Parathyroid adenoma (tissue), 2 donors: ENCODE measurements around the gene MAP2K1.
"Not testable (repeated sequence)": the region's sequence is repeated elsewhere in the genome, so short reads cannot be mapped to it uniquely, and the experiment has no call there.

Experiments
- H2AFZ ChIP-seq: fragments of 300-600 bp; sonication (generic); one replicate; pipeline ENCODE4 v1.7.0; 2017; ENCODE audit warnings: antibody characterized with exemption, mild to moderate bottlenecking
- H3K27ac ChIP-seq: fragments of 300-600 bp; sonication (generic); one replicate; pipeline ENCODE4 v1.7.0; 2017
- H3K27me3 ChIP-seq: fragments of 300-600 bp; sonication (generic); one replicate; pipeline ENCODE4 v1.7.0; 2017; ENCODE audit warnings: low read length; ENCODE audit not compliant: control insufficient read depth, insufficient read depth
- H3K36me3 ChIP-seq: fragments of 300-600 bp; sonication (generic); one replicate; pipeline ENCODE4 v1.7.0; 2017; ENCODE audit warnings: low read length; ENCODE audit not compliant: control insufficient read depth, insufficient read depth
- H3K4me1 ChIP-seq: fragments of 300-600 bp; sonication (generic); one replicate; pipeline ENCODE4 v1.7.0; 2017; ENCODE audit warnings: control low read depth
- H3K4me2 ChIP-seq: fragments of 300-600 bp; sonication (generic); one replicate; pipeline ENCODE4 v1.7.0; 2017; ENCODE audit warnings: low read length
- H3K4me3 ChIP-seq: fragments of 300-600 bp; sonication (generic); one replicate; pipeline ENCODE4 v1.7.0; 2017; ENCODE audit warnings: low read depth, low read length
- H3K79me2 ChIP-seq: fragments of 300-600 bp; sonication (generic); one replicate; pipeline ENCODE4 v1.7.0; 2017; ENCODE audit warnings: control low read depth
- H3K9ac ChIP-seq: fragments of 300-600 bp; sonication (generic); one replicate; pipeline ENCODE4 v1.7.0; 2017; ENCODE audit warnings: mild to moderate bottlenecking
- H3K9me3 ChIP-seq: fragments of 300-600 bp; sonication (generic); one replicate; pipeline ENCODE4 v1.7.0; 2017; ENCODE audit warnings: low read length; ENCODE audit not compliant: control insufficient read depth
- TF ChIP-seq, protein P1 (sequence below): fragments of 300-600 bp; sonication (generic); IDR thresholded peaks from one replicate; pipeline ENCODE4 v1.7.0; 2017; ENCODE audit warnings: antibody characterized with exemption, mild to moderate bottlenecking
- donor health status: primary hyperparathyroidism.

MAP2K1 gene

GRCh38 chr15:66378814-66379430 lies 7.8 kb upstream of the MAP2K1 start:
- Histone ChIP-seq H2AFZ (no peak overlapping the region), H3K4me1 (no peaks in the 10 kb centered on the region), H3K79me2 (no peaks in the 10 kb centered on the region), H3K27me3 (no peaks in the 10 kb centered on the region), H3K4me3 (no peak overlapping the region), H3K9me3 (no peaks in the 10 kb centered on the region), H3K27ac (no peak overlapping the region), H3K9ac (no peak overlapping the region), H3K4me2 (no peak overlapping the region), H3K36me3 (no peaks in the 10 kb centered on the region)
- TF ChIP-seq, protein P1, sequence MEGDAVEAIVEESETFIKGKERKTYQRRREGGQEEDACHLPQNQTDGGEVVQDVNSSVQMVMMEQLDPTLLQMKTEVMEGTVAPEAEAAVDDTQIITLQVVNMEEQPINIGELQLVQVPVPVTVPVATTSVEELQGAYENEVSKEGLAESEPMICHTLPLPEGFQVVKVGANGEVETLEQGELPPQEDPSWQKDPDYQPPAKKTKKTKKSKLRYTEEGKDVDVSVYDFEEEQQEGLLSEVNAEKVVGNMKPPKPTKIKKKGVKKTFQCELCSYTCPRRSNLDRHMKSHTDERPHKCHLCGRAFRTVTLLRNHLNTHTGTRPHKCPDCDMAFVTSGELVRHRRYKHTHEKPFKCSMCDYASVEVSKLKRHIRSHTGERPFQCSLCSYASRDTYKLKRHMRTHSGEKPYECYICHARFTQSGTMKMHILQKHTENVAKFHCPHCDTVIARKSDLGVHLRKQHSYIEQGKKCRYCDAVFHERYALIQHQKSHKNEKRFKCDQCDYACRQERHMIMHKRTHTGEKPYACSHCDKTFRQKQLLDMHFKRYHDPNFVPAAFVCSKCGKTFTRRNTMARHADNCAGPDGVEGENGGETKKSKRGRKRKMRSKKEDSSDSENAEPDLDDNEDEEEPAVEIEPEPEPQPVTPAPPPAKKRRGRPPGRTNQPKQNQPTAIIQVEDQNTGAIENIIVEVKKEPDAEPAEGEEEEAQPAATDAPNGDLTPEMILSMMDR, result no peak

GRCh38 chr15:66381376-66381775 lies 5.3 kb upstream of the MAP2K1 start:
- H2AFZ ChIP-seq, H3K79me2 ChIP-seq, H3K4me1 ChIP-seq, H3K27ac ChIP-seq, H3K9me3 ChIP-seq, H3K36me3 ChIP-seq, H3K27me3 ChIP-seq, H3K4me2 ChIP-seq, H3K9ac ChIP-seq, H3K4me3 ChIP-seq: not testable (repeated sequence)

DNA sequence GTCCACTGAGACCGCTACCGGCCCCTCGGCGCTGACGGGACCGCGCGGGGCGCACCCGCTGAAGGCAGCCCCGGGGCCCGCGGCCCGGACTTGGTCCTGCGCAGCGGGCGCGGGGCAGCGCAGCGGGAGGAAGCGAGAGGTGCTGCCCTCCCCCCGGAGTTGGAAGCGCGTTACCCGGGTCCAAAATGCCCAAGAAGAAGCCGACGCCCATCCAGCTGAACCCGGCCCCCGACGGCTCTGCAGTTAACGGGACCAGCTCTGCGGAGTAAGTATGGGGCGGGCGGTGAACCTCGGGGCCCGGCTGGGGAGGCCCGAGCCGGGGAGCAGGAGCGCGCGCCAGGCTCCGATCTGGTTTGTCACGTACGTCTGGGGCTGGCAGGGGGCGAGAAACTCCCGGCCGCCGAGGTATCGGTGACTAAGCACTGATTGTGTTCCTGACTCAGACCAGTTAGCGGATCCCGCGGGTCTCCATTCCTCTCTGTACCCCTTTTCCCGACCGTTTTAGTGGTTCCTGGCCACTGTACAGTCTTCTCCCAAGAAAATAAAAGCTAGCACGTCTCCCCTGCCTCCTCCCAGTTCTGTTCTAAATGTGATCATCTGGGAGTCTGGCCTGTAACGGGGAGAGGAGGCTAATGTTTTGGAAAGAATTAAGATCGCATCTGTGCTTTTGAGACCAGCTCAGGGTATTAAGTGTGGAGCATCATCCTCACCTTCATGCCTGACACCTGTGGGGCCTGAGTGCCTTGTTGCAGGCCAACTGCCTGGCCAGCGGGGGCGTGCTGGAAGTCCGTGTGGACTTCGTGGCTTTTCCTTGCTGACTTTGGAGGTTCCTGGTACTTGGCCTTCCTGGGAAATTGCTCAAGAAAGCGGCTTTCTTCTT lies 691 bp downstream of the MAP2K1 start:
- H3K9me3 ChIP-seq, result no peaks in the 10 kb centered on the region
- no peaks in the 10 kb centered on the region for H3K27me3 ChIP-seq
- H3K4me2 ChIP-seq, result peak overlapping the region; percentile 87
- H2AFZ ChIP-seq, result peak overlapping the region; percentile 75
- no peak overlapping the region for H3K27ac ChIP-seq
- TF ChIP-seq, protein P1, result peak; percentile 24
- peaks cover 4% of the 10 kb centered on the region for H3K79me2 ChIP-seq
- no peaks in the 10 kb centered on the region for H3K36me3 ChIP-seq
- no peaks in the 10 kb centered on the region for H3K4me1 ChIP-seq
- peak overlapping the region; percentile 64 for H3K4me3 ChIP-seq
- H3K9ac ChIP-seq, result no peak overlapping the region

GRCh38 chr15:66388043-66388363 lies 1.3 kb downstream of the MAP2K1 start:
- Histone ChIP-seq H2AFZ (no peak overlapping the region), H3K4me3 (peak overlapping the region; percentile 64), H3K9ac (no peak overlapping the region), H3K4me2 (peak overlapping the region; percentile 87), H3K36me3 (no peaks in the 10 kb centered on the region), H3K27ac (no peak overlapping the region), H3K27me3 (no peaks in the 10 kb centered on the region), H3K9me3 (no peaks in the 10 kb centered on the region), H3K79me2 (peaks cover 4% of the 10 kb centered on the region), H3K4me1 (no peaks in the 10 kb centered on the region)
- TF ChIP-seq, protein P1, result no peak

DNA sequence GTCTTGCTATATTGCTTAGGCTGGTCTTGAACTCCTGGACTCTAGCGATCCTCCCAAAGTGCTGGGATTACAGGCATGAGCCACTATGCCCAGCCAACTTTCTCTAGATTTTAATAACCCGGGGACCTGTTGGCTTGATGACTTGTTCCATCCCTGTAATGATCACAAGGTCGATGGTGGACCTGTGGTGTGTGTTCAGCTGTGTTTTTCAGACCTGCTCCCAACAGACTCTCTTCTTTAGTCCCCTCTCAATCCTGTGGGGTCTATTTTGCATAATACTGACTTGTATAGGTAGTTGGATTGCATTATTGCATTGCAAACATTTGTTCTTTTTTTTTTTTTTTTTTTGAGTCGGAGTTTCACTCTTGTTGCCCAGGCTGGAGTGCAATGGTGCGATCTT lies 1.9 kb downstream of the MAP2K1 start:
- Histone ChIP-seq H3K27me3 (no peaks in the 10 kb centered on the region), H3K27ac (no peak overlapping the region), H3K9ac (no peak overlapping the region), H3K4me1 (no peaks in the 10 kb centered on the region), H2AFZ (no peak overlapping the region), H3K4me3 (no peak overlapping the region), H3K36me3 (no peaks in the 10 kb centered on the region), H3K4me2 (no peak overlapping the region), H3K79me2 (peaks cover 4% of the 10 kb centered on the region), H3K9me3 (no peaks in the 10 kb centered on the region)
- TF ChIP-seq, protein P1, result no peak
